HG03097 (cell line): ENCODE data around the gene UFSP2.
"Not testable (repeated sequence)": the region's sequence is repeated elsewhere in the genome, so short reads cannot be mapped to it uniquely, and the experiment has no call there.

Source experiments
- ATAC-seq: cut with Tn5 transposase; IDR thresholded peaks from one replicate; pipeline ENCODE4 v1.9.1; 2021; ENCODE audit not compliant: unreplicated experiment, low FRiP score

The UFSP2 gene

GRCh38 chr4:185384930-185385331 is 40.8 kb downstream of the UFSP2 start:
- ATAC-seq: no peak

GRCh38 chr4:185384061-185384460 is 41.7 kb downstream of the UFSP2 start:
- ATAC-seq: no peak

GRCh38 chr4:185383451-185383850 is 42.3 kb downstream of the UFSP2 start:
- no peak for ATAC-seq

- ATAC-seq: no peak
These were observed 43.0 kb downstream of the UFSP2 start for GRCh38 chr4:185382754-185383153.

- ATAC-seq: no peak
These were observed 44.2 kb downstream of the UFSP2 start for GRCh38 chr4:185381288-185382196.

- no peak for ATAC-seq
These were observed 45.4 kb downstream of the UFSP2 start for GRCh38 chr4:185380320-185380719.

GRCh38 chr4:185379326-185380295 is 46.2 kb downstream of the UFSP2 start:
- ATAC-seq: no peak

GRCh38 chr4:185378264-185378663 is 47.5 kb downstream of the UFSP2 start:
- no peak for ATAC-seq

GRCh38 chr4:185374573-185374972 is 51.2 kb downstream of the UFSP2 start:
- ATAC-seq: no peak

- ATAC-seq: no peak
These were observed 51.7 kb downstream of the UFSP2 start for GRCh38 chr4:185374027-185374426.

GRCh38 chr4:185371702-185372101 is 54.1 kb downstream of the UFSP2 start:
- ATAC-seq: no peak

- no peak for ATAC-seq
These were observed 55.4 kb downstream of the UFSP2 start for GRCh38 chr4:185370268-185370949.

- ATAC-seq: no peak
These were observed 56.0 kb downstream of the UFSP2 start for GRCh38 chr4:185369731-185370130.

- ATAC-seq: no peak
These were observed 60.9 kb downstream of the UFSP2 start for GRCh38 chr4:185364886-185365285.

- no peak for ATAC-seq
These were observed 62.5 kb downstream of the UFSP2 start for GRCh38 chr4:185363251-185363650.

GRCh38 chr4:185362570-185362969 is 63.2 kb downstream of the UFSP2 start:
- ATAC-seq: not testable (repeated sequence)

GRCh38 chr4:185361872-185362271 is 63.9 kb downstream of the UFSP2 start:
- ATAC-seq: no peak

- ATAC-seq: no peak
These were observed 65.9 kb downstream of the UFSP2 start for GRCh38 chr4:185359767-185360446.

- no peak for ATAC-seq
These were observed 66.8 kb downstream of the UFSP2 start for GRCh38 chr4:185358959-185359358.

- no peak for ATAC-seq
These were observed 67.2 kb downstream of the UFSP2 start for GRCh38 chr4:185358514-185358913.
